ENCODE measurements around the gene VTI1A. TPM values are rescaled to one million over a fixed set of nuclear protein-coding genes. Genes with fewer than 3 reads are reported as not detected.
"Not testable (repeated sequence)": the region's sequence is repeated elsewhere in the genome, so short reads cannot be mapped to it uniquely, and the experiment has no call there.

VTI1A gene
- total RNA-seq, 2 donors from 2014 or later = 34.1 to 38.6 TPM

GRCh38 chr10:112722758-112723157, 275.7 kb downstream of the VTI1A start:
- DNase-seq = no peak
- no peak overlapping the region for H3K4me3 ChIP-seq
- H3K36me3 ChIP-seq = no peaks in the 10 kb centered on the region
- no peak overlapping the region for H3K27ac ChIP-seq
- no peak for TF ChIP-seq CTCF (IDR thresholded peaks at IDR 0.05)
- H3K9ac ChIP-seq (ENCODE audit: low read depth in 2 of 2, low read length in 2 of 2) = no peak overlapping the region
- H3K27me3 ChIP-seq = no peaks in the 10 kb centered on the region
- H3K4me1 ChIP-seq = no peaks in the 10 kb centered on the region
- no peaks in the 10 kb centered on the region for H3K9me3 ChIP-seq
- intact Hi-C loops (cut with DNase I) = loop anchor here (10.0 kb wide), 1 partner anchor 402 kb away; no protein-coding TSS in a partner anchor

- no peaks in the 10 kb centered on the region for H3K36me3 ChIP-seq
- no peaks in the 10 kb centered on the region for H3K27me3 ChIP-seq
- intact Hi-C loops (cut with DNase I) = loop anchor here (10.0 kb wide), 1 partner anchor 401 kb away; no protein-coding TSS in a partner anchor
- no peak for TF ChIP-seq CTCF (IDR thresholded peaks at IDR 0.05)
- no peaks in the 10 kb centered on the region for H3K9me3 ChIP-seq
- no peaks in the 10 kb centered on the region for H3K4me1 ChIP-seq
- no peak for DNase-seq
- no peak overlapping the region for H3K27ac ChIP-seq
- H3K4me3 ChIP-seq = no peak overlapping the region
- H3K9ac ChIP-seq (ENCODE audit: low read depth in 2 of 2, low read length in 2 of 2) = no peak overlapping the region
These were observed 276.9 kb downstream of the VTI1A start for GRCh38 chr10:112723876-112724275.

- no peak overlapping the region for H3K9ac ChIP-seq (ENCODE audit: low read depth in 2 of 2, low read length in 2 of 2)
- no peaks in the 10 kb centered on the region for H3K36me3 ChIP-seq
- H3K4me3 ChIP-seq = no peak overlapping the region
- H3K27ac ChIP-seq = no peak overlapping the region
- no peaks in the 10 kb centered on the region for H3K9me3 ChIP-seq
- intact Hi-C loops (cut with DNase I) = loop anchor here (10.0 kb wide), 1 partner anchor 400 kb away; no protein-coding TSS in a partner anchor
- H3K4me1 ChIP-seq = no peaks in the 10 kb centered on the region
- no peak for DNase-seq
- no peaks in the 10 kb centered on the region for H3K27me3 ChIP-seq
- no peak for TF ChIP-seq CTCF (IDR thresholded peaks at IDR 0.05)
These were observed 277.5 kb downstream of the VTI1A start for GRCh38 chr10:112724404-112724991.

- H3K9me3 ChIP-seq = no peaks in the 10 kb centered on the region
- no peaks in the 10 kb centered on the region for H3K36me3 ChIP-seq
- TF ChIP-seq CTCF (IDR thresholded peaks at IDR 0.05) = no peak
- intact Hi-C loops (cut with DNase I) = loop anchor here (10.0 kb wide), 1 partner anchor 396 kb away; no protein-coding TSS in a partner anchor
- H3K27me3 ChIP-seq = no peaks in the 10 kb centered on the region
- no peak overlapping the region for H3K4me3 ChIP-seq
- no peak for DNase-seq
- no peak overlapping the region for H3K27ac ChIP-seq
- H3K4me1 ChIP-seq = no peaks in the 10 kb centered on the region
- H3K9ac ChIP-seq (ENCODE audit: low read depth in 2 of 2, low read length in 2 of 2) = no peak overlapping the region
These were observed 281.3 kb downstream of the VTI1A start for GRCh38 chr10:112728118-112728883.

GRCh38 chr10:112728997-112729396, 282.0 kb downstream of the VTI1A start:
- intact Hi-C loops (cut with DNase I) = loop anchor here (10.0 kb wide), 1 partner anchor 396 kb away; no protein-coding TSS in a partner anchor
- no peak for DNase-seq
- no peak overlapping the region for H3K4me3 ChIP-seq
- no peak overlapping the region for H3K27ac ChIP-seq
- H3K9me3 ChIP-seq = no peaks in the 10 kb centered on the region
- no peaks in the 10 kb centered on the region for H3K27me3 ChIP-seq
- no peak overlapping the region for H3K9ac ChIP-seq (ENCODE audit: low read depth in 2 of 2, low read length in 2 of 2)
- H3K36me3 ChIP-seq = no peaks in the 10 kb centered on the region
- no peaks in the 10 kb centered on the region for H3K4me1 ChIP-seq
- no peak for TF ChIP-seq CTCF (IDR thresholded peaks at IDR 0.05)

- H3K4me3 ChIP-seq; H3K27ac ChIP-seq; H3K9ac ChIP-seq (ENCODE audit: low read depth in 2 of 2, low read length in 2 of 2); H3K4me1 ChIP-seq; H3K27me3 ChIP-seq; H3K9me3 ChIP-seq; DNase-seq; intact Hi-C loops (cut with DNase I); H3K36me3 ChIP-seq: not testable (repeated sequence)
These were observed 284.4 kb downstream of the VTI1A start for GRCh38 chr10:112731450-112731849.
